IPS-NIHi7 (cell line): ENCODE measurements around the gene FAM177A1.
"Not testable (repeated sequence)": the region's sequence is repeated elsewhere in the genome, so short reads cannot be mapped to it uniquely, and the experiment has no call there.

ENCODE experiments used
- DNase-seq: peaks from one replicate; pipeline ENCODE4 v3.0.0; 2012; ENCODE audit warnings: mixed read lengths; ENCODE audit errors: extremely low spot score

Gene FAM177A1

DNA sequence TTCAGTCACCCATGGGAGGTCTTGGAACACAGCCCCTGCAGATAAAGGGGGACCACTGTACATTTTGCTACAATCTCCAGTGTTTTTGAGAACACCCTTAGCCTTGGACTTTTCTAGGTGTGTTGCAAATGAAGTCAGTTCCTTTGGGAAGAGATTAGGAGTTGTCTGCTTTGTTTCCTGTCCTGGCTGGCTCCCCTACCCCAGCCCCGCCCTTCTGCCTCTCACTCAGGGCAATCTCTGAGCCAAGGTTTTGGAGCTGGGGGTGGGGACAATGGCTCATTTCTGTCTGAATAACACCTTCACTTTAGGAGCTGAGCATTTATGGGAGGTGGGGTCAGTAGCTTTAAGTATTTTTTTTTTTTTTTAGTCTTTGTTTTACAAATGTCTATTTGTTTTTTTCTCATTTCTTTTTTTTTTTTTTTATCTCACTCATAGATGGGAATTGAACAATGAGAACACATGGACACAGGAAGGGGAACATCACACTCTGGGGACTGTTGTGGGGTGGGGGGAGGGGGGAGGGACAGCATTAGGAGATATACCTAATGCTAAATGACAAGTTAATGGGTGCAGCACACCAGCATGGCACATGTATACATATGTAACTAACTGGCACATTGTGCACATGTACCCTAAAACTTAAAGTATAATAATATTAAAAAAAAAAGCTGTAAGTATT lies 15.2 kb downstream of the FAM177A1 start:
- DNase-seq: peak; percentile 78

DNA sequence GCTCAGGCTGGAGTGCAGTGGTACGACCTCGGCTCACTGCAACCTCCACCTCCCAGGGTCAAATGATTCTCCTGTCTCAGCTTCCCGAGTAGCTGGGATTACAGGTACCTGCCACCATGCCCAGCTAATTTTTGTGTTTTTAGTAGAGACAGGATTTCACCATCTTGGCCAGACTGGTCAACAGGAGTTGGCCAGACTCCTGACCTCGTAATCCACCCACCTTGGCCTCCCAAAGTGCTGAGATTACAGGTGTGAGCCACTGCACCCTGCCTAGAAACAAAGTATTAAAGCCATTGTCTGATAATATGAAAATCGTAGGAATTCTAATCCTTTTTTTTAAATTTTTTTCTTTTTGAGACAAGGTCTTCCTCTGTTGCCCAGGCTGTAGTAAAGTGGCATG lies 19.7 kb downstream of the FAM177A1 start:
- not testable (repeated sequence) for DNase-seq

DNA sequence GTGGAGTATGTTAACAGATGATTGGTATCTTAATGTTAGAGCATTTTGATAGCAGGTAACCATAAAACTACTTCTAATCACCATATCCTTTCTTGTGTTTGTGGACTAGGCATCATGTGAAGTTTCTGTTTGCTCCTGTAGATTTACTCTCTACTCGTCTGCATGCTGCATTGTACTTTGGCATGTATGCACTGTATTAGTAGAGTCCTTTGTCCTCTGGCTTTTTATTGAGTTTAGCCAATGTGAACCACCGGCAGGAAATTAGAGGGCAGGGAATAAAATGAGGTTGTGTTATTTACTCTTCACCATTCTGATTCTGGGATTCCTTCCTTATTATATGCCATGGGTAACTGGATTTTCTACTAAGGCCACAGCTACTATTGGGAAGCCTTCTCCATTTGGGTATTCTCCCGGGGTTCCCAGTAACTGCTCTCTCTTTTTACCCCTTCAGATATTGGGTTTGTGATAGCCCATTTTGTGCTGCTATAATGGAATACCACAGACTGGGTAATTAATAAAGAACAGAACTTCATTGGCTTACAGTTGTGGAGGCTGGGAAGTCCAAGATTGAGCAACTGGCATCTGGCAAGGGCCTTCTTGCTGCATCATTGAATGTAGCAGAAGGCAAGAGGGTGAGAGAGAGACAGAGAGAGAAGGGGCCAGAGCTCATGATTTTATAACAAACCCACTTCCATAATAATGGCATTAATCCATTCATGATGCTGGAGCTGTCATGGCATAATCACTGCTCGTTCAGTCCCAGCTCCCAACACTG lies 22.4 kb downstream of the FAM177A1 start:
- DNase-seq: no peak

DNA sequence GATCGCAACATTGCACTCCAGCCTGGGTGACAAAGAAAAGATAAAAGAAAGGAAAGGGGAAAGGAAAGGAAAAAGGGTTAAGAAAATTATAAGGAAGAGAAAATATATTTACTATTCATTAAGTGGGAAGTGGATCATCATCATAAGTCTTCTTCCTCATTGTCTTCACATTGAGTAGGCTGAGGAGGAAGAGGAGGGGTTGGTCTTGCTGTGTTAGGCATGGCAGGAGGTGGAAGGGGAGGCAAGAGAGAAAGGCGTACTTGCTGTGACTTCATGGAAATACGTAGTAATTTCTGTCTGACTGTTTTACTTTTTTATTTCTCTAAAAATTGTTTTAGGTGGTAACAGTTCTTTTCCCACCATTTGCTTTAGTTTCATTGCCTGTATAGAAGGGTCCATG lies 26.2 kb downstream of the FAM177A1 start:
- DNase-seq: no peak

DNA sequence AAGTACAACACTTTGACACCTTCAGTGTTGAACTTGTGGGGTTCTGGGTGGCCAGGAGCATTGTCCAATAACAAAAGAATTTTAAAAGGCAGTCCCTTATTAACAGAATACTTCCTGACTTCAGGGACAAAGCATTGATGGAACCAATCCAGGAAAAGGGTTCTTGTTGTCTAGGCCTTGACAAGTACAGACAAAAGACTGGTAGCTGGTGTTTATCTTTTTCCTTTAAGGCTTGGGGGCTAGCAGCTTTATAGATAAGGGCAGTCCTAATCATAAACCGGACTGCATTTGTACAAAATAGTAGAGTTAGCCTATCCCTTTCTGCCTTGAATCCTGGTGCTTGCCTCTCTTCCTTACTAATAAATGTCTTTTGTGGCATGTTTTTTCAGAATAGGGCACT lies 27.4 kb downstream of the FAM177A1 start:
- no peak for DNase-seq

DNA sequence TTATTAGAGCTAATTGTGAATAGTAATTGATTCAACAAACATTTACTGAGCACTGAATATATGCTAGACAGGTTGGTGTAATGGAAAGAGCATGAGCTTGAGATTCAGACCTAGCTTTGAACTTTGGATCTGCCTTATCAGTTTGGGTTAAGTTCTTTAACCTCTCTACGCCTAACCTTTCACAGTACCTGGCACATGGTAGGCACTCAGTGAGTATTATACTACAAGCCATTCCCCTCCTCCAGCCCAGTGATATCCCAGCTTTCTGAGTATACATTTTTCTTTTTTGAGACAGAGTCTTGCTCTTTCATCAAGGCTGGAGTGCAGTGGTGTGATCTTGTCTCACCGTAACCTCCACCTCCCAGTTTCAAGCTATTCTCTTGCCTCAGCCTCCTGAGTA lies 32.0 kb downstream of the FAM177A1 start:
- DNase-seq: no peak

DNA sequence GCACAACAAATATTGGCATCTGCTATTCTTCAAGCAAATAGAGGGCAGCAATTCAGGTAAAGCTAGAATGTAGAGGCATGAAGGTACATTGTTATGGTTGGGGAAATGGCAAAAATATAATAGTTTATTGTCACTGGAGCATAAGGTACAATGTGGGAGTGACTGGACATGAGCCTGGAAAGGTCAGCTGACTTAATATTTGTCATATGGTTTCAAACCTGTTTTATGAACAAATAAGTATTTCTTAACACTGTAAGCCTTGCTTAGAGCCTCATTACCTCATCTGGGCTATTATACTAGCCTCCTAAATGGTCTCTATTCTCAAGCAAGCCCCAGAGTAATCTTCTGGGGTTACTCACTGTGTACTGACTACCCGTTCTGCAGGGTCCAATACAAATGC lies 33.7 kb downstream of the FAM177A1 start:
- DNase-seq: no peak

DNA sequence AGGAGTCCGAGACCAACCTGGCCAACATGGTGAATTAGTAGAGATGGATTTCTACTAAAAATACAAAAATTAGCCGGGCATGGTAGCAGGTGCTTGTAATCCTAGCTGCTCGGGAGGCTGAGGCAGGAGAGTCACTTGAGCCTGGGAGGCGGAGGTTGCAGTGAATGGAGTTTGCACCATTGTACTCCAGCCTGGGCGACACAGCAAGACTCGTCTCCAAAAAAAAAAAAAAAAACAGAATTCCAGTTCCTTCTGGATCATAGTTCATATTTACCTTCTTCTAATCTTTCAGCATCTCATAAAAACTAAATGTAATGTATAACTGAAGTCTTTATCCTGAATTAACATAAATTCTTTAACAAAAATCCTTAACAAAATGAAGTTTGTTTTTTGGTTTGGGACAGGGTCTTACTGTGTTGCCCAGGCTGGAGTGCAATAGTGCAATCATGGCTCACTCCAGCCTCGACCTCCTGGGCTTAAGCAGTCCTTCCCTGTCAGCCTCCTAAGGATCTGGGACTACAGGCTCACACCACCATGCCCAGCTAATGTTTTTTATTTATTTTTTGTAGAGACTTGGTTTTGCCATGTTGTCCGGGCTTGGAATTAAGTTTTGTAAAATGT lies 37.6 kb downstream of the FAM177A1 start:
- DNase-seq: no peak

DNA sequence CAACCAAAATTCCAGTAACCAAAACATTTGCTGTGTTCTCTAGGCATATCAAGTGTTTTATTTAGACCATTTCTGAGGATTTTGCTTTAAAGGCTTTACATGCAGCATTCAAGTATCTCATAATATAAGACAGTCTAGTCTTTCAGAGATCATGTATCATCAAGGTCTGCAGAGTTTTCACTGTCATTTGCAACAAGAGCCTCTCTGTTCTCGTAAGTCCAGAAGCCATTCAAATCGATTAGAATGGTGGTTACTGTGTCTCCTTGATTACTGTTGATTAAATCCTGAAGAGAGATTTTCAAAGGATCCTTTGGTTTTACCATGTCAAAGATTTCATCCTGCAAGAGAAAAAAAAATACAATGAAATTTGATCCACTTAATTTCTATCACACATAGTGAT lies 39.4 kb downstream of the FAM177A1 start:
- DNase-seq: no peak

DNA sequence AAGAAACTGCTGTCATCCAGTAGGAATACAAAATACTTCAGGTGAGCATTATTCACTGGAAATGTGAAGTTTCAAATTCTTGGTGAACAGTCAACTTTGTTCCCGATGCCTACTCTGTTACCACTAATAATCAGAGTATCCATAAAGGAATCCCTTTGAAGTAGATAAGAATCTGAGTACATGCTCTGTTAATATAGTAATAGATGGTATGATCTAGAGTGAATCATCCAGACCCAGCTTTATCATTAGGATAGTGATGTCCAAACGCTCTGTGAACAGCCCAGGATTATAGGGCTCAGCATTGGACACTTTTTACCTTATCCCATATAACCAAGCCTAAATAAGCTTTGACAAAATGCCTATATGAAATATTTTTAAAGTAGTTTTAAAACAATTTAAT lies 42.4 kb downstream of the FAM177A1 start:
- DNase-seq: no peak

DNA sequence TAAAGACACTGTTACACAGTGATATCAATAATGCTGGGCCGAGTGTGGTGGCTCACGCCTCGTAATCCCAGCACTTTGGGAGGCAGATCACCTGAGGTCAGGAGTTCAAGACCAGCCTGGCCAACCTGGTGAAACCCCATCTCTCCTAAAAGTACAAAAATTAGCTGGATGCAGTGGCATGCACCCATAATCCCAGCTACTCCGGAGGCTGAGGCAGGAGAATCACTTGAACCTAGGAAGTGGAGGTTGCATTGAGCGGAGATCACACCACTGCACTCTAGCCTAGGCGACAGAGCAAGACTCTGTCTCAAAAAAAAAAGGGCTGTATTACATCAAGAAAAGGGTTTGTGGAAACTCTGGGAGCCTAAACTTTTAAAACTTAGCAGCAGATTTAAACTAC lies 48.6 kb downstream of the FAM177A1 start:
- not testable (repeated sequence) for DNase-seq

DNA sequence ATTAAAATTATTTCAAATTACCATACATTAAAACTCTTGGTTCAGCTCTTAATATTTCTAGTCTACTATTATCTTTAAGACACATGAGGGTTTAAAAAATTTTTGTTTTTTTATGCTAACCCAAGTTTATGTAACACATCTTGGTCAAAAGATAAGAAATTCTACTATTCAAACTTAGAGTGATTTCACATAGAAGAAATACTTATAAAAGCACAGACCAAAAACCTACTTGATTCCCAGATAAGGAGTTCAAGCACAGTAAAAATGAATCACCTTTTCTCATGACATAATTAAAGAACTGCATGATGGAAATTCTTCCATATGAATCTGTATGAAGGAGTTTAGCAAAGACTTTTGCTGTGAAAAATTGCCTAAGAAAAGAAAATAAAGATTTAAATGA lies 61.8 kb downstream of the FAM177A1 start:
- no peak for DNase-seq

DNA sequence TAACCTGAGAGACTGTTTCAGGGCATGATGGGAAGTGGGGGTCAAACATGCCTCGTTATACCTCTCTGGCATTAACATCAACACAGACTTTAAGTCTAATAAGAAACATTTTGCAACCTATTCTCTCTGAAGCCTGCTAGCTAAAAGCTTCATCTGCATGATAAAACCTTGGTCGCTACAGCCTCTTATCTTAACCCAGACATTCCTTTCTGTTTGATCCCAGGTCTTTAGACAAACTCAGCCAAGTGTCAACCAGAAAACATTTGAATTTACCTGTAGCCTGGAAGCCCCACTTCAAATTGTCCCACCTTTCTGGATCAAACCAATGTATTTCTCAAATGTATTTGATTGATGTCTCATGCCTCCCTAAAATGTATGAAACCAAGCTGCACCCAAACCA lies 66.6 kb downstream of the FAM177A1 start:
- DNase-seq: no peak

DNA sequence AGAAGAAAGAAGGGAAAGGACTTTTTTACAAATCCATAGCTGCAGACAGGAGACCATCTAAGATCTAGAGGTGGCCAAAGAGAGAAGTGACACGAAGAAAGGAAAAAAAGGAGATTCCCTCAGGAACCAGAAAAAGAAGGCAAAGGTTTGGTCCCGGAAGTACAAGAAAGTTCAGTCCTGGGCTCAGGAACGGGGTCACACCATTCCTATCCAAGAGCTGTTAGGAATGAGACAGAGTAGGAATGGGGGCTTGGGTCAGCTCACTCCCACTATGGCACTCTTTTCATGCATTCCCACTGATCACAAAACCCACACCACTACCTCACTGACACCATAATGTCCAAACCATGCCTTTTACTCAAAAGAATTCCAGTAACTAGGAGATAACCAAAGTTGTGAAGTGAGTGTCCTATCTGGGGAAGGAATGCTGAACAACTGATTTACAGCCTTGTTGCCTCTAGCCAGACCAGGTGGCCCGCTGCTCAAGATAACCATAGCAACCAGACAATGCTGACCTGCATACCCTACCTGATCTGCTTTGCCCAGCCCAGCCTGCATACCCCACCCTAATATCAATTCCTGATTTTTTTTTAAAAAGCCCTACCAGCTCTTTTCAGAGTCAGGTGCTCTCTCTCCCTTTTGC lies 67.4 kb downstream of the FAM177A1 start:
- no peak for DNase-seq

DNA sequence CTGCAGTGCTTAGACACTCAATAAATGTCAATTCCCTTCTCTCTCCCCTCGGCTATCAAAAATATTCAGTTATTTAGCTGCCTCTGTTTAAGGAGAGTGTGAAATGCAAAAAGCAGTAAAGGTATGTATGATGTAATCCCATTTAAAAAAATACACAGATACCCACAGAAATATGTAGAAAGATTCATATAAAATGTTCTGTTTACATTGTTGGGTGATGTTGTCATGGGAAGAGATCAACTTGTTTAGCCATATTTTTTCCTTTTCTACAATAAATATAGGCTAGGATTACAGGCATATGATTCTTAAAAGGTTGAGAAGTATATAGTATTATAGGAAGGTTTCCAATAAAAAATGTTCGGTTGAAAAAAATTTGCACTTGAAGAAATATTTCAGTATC lies 68.0 kb downstream of the FAM177A1 start:
- DNase-seq: no peak

DNA sequence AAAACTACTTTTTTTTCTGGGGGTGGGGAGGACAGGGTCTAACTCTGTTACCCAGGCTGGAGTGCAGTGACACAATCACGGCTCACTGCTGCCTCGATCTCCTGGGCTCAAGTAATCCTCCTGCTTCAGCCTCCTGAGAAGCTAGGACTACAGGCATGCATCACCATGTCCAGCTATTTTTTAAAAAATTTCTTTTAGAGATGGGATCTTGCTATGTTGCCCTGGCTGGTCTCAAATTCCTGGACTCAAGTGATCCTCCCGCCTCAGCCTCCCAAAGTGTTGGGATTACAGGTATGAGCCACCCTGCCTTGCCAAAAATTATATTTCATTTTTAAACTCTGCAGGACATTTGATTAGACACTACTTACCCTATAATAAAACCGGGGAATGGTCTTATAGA lies 70.2 kb downstream of the FAM177A1 start:
- no peak for DNase-seq

DNA sequence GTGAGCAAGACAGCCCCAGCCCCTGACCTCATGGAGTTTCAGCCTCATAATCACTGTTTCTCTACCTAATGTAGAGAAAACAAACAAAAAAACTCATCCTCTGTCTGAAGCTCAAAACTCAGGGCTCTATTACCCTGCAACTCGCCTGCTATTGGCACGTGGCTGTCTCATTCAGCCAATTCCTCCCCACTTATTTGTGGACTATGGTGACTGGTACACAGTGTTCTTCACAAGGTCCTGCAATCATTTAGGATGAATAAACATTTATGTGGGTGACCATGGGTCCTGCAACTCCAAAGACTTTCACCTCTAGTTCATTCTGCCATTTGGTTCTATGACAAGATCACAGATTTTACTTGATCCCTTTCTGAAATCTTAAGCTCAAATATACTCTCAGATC lies 71.0 kb downstream of the FAM177A1 start:
- no peak for DNase-seq

DNA sequence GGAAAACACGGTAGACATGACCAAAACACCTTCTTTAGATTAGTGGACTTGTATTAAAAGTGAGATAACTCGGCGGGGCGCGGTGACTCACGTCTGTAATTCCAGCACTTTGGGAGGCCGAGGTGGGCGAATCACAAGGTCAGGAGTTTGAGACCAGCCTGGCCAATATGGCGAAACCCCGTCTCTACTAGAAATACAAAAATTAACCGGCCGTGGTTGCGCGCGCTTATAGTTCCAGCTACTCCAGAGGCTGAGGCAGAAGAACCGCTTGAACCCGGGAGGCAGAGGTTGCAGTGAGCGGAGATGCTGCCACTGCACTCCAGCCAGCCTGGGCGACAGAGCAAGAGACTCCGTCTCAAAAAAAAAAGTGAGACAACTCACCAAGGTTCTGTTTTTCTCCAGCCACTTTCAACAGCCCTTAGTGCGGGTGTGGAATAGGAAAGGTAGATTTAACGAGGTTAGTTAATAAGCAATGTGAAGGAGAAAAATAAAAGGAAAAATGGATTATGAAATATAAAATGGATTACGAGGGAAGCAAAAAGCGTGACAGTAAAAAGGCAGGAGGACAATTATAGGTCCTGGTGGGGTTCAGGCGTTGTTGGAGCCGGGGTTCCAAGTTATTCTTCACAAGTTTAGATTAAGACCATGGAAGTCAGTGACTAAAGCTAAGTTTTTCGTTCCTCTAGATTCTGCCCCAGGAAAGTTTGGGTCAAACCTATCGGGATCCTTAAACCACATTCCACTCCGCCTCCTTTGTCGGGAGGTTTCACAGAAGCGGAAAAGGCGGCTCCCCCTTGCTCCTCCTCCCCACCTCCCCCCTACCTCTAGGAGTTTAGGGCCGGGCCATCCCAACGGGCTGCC lies 75.2 kb downstream of the FAM177A1 start:
- DNase-seq: no peak

DNA sequence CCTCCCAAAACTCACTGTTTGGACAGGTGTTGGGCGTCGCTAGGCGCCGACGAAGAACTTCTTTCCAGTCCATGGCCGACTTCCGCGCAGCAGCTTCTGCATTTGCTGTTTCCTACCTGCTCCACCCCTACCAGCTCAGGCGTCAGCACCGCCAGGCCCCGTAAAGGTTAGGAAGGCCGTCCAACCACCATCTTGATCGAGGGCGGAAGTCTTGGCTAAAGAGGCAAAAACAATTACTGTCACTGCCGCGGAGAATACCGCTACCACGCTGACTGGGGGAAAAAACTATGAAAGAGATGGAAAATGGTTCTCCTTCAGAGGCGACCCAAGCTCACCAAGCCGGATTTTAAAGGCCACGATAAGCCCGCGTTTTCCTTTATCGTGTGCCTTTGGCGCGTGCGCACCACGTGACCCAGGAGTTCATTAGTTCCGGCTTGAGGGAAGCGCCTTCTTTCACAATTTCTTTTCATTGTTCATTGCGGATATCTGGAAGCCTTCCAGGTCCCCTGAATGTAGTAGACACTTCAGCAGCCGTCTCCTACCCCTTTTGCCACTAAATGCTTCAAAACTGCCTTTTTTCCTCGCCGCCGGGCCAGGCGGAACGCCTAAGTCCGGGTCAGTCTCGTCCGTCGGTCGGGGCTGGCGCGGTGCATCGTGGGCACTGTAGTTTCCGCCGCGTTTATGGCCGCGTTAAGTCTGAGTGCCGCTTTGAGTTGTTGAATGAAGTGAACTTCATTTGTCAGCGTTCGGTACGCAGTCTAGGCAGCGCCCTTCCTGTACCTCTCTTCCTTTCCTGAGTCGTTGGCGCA lies 76.0 kb downstream of the FAM177A1 start, which contains the start of the genes PPP2R3C and PRORP:
TSS of gene PPP2R3C (minus strand) at position 104 of the 809 bp plus-strand sequence. CDS start at position 73, 31 bp downstream.
TSS of gene PRORP (plus strand) at position 666 of the 809 bp plus-strand sequence. CDS start 694 bp downstream, outside the sequence.
- DNase-seq: peak; percentile 94

DNA sequence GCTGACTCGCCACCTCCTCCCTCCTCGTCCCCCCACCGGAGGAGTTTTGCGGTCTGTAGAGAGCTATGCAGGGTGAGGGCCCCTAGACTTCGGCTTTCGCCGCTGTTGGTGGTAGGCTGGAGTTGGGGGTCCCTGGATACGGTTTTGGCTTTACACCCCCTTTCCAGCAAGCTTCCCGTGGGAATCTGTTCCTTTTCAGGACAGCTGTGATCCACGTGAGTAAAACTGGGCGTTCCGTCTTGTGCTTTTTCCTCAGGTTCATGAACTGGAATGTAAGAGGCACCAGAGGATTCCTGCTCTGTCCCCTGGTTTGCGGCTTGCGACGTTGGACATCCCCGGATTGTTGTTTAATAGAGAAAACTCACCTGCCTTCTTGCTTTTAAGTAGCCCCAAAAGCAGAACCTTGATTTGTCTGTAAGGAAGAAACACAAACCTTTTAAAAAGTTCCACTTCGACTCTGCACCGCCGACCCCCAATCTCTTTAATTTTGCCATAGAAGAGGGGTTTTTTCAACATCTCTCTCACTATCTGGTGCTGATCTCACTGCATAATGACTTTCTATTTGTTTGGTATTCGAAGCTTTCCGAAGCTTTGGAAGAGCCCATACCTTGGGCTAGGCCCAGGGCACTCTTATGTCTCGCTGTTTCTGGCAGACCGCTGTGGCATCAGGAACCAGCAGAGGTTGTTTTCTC lies 76.8 kb downstream of the FAM177A1 start:
- DNase-seq: peak; percentile 23
